Measurements from ENCODE around the gene TNFSF8. TPM values are rescaled to one million over a fixed set of nuclear protein-coding genes. Genes with fewer than 3 reads are reported as not detected.

Gene TNFSF8
- total RNA-seq, 1 experiment from 2014 or later = 0.15 TPM

GRCh38 chr9:114921171-114921570 lies 9.2 kb downstream of the TNFSF8 start:
- Histone ChIP-seq H3K27ac (ENCODE audit: low read length) (no peak overlapping the region), H3K36me3 (ENCODE audit: control insufficient read depth, insufficient read depth, low read length) (no peaks in the 10 kb centered on the region), H3K27me3 (ENCODE audit: control insufficient read depth, insufficient read depth, low read length) (no peaks in the 10 kb centered on the region), H3K4me1 (ENCODE audit: control insufficient read depth, insufficient read depth, low read length) (no peaks in the 10 kb centered on the region), H3K9me3 (ENCODE audit: control insufficient read depth, insufficient read depth, low read depth, low read length) (no peaks in the 10 kb centered on the region), H3K4me3 (ENCODE audit: low read depth in 2 of 2, low read length in 2 of 2) (no peak overlapping the region)
- POLR2A ChIA-PET = no interaction called here
- DNase-seq (ENCODE audit: low read depth, low spot score) (no peak), ATAC-seq (no peak)
- TF ChIP-seq SIN3A (IDR thresholded peaks at IDR 0.05; ENCODE audit: borderline replicate concordance, insufficient read depth, low read depth, low read length) = no peak
- TF ChIP-seq, protein P1, sequence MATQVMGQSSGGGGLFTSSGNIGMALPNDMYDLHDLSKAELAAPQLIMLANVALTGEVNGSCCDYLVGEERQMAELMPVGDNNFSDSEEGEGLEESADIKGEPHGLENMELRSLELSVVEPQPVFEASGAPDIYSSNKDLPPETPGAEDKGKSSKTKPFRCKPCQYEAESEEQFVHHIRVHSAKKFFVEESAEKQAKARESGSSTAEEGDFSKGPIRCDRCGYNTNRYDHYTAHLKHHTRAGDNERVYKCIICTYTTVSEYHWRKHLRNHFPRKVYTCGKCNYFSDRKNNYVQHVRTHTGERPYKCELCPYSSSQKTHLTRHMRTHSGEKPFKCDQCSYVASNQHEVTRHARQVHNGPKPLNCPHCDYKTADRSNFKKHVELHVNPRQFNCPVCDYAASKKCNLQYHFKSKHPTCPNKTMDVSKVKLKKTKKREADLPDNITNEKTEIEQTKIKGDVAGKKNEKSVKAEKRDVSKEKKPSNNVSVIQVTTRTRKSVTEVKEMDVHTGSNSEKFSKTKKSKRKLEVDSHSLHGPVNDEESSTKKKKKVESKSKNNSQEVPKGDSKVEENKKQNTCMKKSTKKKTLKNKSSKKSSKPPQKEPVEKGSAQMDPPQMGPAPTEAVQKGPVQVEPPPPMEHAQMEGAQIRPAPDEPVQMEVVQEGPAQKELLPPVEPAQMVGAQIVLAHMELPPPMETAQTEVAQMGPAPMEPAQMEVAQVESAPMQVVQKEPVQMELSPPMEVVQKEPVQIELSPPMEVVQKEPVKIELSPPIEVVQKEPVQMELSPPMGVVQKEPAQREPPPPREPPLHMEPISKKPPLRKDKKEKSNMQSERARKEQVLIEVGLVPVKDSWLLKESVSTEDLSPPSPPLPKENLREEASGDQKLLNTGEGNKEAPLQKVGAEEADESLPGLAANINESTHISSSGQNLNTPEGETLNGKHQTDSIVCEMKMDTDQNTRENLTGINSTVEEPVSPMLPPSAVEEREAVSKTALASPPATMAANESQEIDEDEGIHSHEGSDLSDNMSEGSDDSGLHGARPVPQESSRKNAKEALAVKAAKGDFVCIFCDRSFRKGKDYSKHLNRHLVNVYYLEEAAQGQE (IDR thresholded peaks at IDR 0.05; ENCODE audit: insufficient read depth in 1 of 2, low read depth in 2 of 2, low read length in 1 of 2) = no peak
- TF ChIP-seq POLR2AphosphoS5 (IDR thresholded peaks at IDR 0.05; ENCODE audit: low read depth, low read length) = no peak
- no peak for TF ChIP-seq TCF7L2 (IDR thresholded peaks at IDR 0.05; ENCODE audit: low read depth, low read length)
- TF ChIP-seq, protein P2, sequence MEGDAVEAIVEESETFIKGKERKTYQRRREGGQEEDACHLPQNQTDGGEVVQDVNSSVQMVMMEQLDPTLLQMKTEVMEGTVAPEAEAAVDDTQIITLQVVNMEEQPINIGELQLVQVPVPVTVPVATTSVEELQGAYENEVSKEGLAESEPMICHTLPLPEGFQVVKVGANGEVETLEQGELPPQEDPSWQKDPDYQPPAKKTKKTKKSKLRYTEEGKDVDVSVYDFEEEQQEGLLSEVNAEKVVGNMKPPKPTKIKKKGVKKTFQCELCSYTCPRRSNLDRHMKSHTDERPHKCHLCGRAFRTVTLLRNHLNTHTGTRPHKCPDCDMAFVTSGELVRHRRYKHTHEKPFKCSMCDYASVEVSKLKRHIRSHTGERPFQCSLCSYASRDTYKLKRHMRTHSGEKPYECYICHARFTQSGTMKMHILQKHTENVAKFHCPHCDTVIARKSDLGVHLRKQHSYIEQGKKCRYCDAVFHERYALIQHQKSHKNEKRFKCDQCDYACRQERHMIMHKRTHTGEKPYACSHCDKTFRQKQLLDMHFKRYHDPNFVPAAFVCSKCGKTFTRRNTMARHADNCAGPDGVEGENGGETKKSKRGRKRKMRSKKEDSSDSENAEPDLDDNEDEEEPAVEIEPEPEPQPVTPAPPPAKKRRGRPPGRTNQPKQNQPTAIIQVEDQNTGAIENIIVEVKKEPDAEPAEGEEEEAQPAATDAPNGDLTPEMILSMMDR (IDR thresholded peaks at IDR 0.05) = no peak
- CTCF ChIA-PET = no interaction called here
- intact Hi-C loops (cut with micrococcal nuclease; ENCODE audit: unreplicated experiment) = no loop called here
- no TSS peak for BruUV-seq (replicated peaks)
- in situ Hi-C loops (cut with HindIII; ENCODE audit: low pct_unique_long_range_greater_than_20kb, low sequenced_read_pairs) = no loop called here

DNA sequence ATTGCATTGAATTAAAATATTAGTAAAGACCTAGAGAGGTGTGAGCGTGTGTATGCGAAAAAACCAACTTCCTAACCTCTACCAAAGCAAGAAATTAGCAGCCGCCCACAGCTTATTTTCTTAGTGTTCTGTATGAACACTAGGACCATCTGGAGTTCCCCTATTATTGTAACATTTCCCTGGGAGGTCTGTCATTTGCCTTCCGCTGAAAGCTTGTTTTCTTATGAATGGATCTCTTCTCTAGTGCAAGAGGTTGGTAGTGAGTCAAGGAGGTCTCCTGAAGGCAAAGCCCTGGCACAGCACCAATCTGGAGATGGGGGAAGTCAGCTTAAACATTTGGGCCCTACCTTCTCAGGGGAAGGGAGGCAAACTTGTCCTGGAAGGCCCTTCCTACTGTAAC lies 10.8 kb downstream of the TNFSF8 start:
- no TSS peak for BruUV-seq (replicated peaks)
- intact Hi-C loops (cut with micrococcal nuclease; ENCODE audit: unreplicated experiment) = no loop called here
- no peak for DNase-seq (ENCODE audit: low read depth, low spot score)
- Histone ChIP-seq H3K4me3 (ENCODE audit: low read depth in 2 of 2, low read length in 2 of 2) (no peak overlapping the region), H3K27ac (ENCODE audit: low read length) (no peak overlapping the region), H3K36me3 (ENCODE audit: control insufficient read depth, insufficient read depth, low read length) (no peaks in the 10 kb centered on the region), H3K27me3 (ENCODE audit: control insufficient read depth, insufficient read depth, low read length) (no peaks in the 10 kb centered on the region), H3K9me3 (ENCODE audit: control insufficient read depth, insufficient read depth, low read depth, low read length) (no peaks in the 10 kb centered on the region), H3K4me1 (ENCODE audit: control insufficient read depth, insufficient read depth, low read length) (no peaks in the 10 kb centered on the region)
- no peak for ATAC-seq
- POLR2A ChIA-PET = no interaction called here
- in situ Hi-C loops (cut with HindIII; ENCODE audit: low pct_unique_long_range_greater_than_20kb, low sequenced_read_pairs) = no loop called here
- CTCF ChIA-PET = no interaction called here
- TF ChIP-seq TCF7L2 (IDR thresholded peaks at IDR 0.05; ENCODE audit: low read depth, low read length) = no peak
- TF ChIP-seq SIN3A (IDR thresholded peaks at IDR 0.05; ENCODE audit: borderline replicate concordance, insufficient read depth, low read depth, low read length) = no peak
- TF ChIP-seq POLR2AphosphoS5 (IDR thresholded peaks at IDR 0.05; ENCODE audit: low read depth, low read length) = no peak
- TF ChIP-seq, protein P1 (IDR thresholded peaks at IDR 0.05; ENCODE audit: insufficient read depth in 1 of 2, low read depth in 2 of 2, low read length in 1 of 2) = no peak
- TF ChIP-seq, protein P2 (IDR thresholded peaks at IDR 0.05) = no peak

Data from Panc1 (cell line).